ENCODE measurements around the gene CENPS. TPM values are rescaled to one million over a fixed set of nuclear protein-coding genes. Genes with fewer than 3 reads are reported as not detected.
"Not testable (repeated sequence)": the region's sequence is repeated elsewhere in the genome, so short reads cannot be mapped to it uniquely, and the experiment has no call there.

The CENPS gene
- total and polyA plus RNA-seq, 5 donors from 2014 or later, result 4.9 to 8.7 (median 6.7) TPM

GRCh38 chr1:10402729-10403274 is 27.4 kb upstream of the CENPS start:
- H3K27ac Mint-ChIP-seq, result no peak overlapping the region
- H3K27ac ChIP-seq (ENCODE audit: insufficient read depth, low read length, poor library complexity, severe bottlenecking), result no peak overlapping the region
- H3K4me3 Mint-ChIP-seq, result no peak overlapping the region

GRCh38 chr1:10407201-10407600 is 23.0 kb upstream of the CENPS start:
- Mint-ChIP-seq H3K27me3 (no peaks in the 10 kb centered on the region), H3K4me3 (no peak overlapping the region), H3K4me1 (peaks cover 0 to 7% (median under 1%) of the 10 kb centered on the region in 4 donors), H3K27ac (no peak overlapping the region), H3K9me3 (no peaks in the 10 kb centered on the region), H3K36me3 (peaks cover 45% of the 10 kb centered on the region)
- no peaks in the 10 kb centered on the region for H3K9me3 ChIP-seq (ENCODE audit: control insufficient read depth in 2 of 2, low read length in 2 of 2)
- no peak for DNase-seq
- no peak overlapping the region for H3K4me3 ChIP-seq (ENCODE audit: low read depth, low read length)
- no peaks in the 10 kb centered on the region for H3K4me1 ChIP-seq (ENCODE audit: control insufficient read depth, insufficient read depth, low read length, poor library complexity, severe bottlenecking)
- no peak for ATAC-seq (ENCODE audit: low read depth in 2 of 2)
- H3K36me3 ChIP-seq (ENCODE audit: control insufficient read depth, insufficient read depth, low read length), result peaks cover 70% of the 10 kb centered on the region
- H3K27ac ChIP-seq (ENCODE audit: insufficient read depth, low read length, poor library complexity, severe bottlenecking), result no peak overlapping the region
- H3K27me3 ChIP-seq (ENCODE audit: control insufficient read depth, insufficient read depth, low read length), result no peaks in the 10 kb centered on the region

More at GRCh38 chr1:10402729-10403274, 27.4 kb upstream of the CENPS start:
- H3K4me1 Mint-ChIP-seq, result peaks cover 14 to 25% (median 20%) of the 10 kb centered on the region in 4 donors
- H3K36me3 Mint-ChIP-seq, result peaks cover 24% of the 10 kb centered on the region
- H3K27me3 Mint-ChIP-seq, result no peaks in the 10 kb centered on the region
- Histone ChIP-seq H3K4me1 (ENCODE audit: control insufficient read depth, insufficient read depth, low read length, poor library complexity, severe bottlenecking) (peaks cover 11% of the 10 kb centered on the region), H3K9me3 (ENCODE audit: control insufficient read depth in 2 of 2, low read length in 2 of 2) (no peaks in the 10 kb centered on the region), H3K27me3 (ENCODE audit: control insufficient read depth, insufficient read depth, low read length) (no peaks in the 10 kb centered on the region), H3K4me3 (ENCODE audit: low read depth, low read length) (no peak overlapping the region), H3K36me3 (ENCODE audit: control insufficient read depth, insufficient read depth, low read length) (peaks cover 37% of the 10 kb centered on the region)
- H3K9me3 Mint-ChIP-seq, result no peaks in the 10 kb centered on the region
- DNase-seq (no peak), ATAC-seq (ENCODE audit: low read depth in 2 of 2) (no peak)

- DNase-seq, result peak in 1 of 3 donors; percentile 69
- Histone ChIP-seq H3K4me1 (ENCODE audit: control insufficient read depth, insufficient read depth, low read length, poor library complexity, severe bottlenecking) (no peaks in the 10 kb centered on the region), H3K36me3 (ENCODE audit: control insufficient read depth, insufficient read depth, low read length) (peaks cover 63% of the 10 kb centered on the region), H3K27ac (ENCODE audit: insufficient read depth, low read length, poor library complexity, severe bottlenecking) (no peak overlapping the region), H3K9me3 (ENCODE audit: control insufficient read depth in 2 of 2, low read length in 2 of 2) (no peaks in the 10 kb centered on the region), H3K27me3 (ENCODE audit: control insufficient read depth, insufficient read depth, low read length) (no peaks in the 10 kb centered on the region), H3K4me3 (ENCODE audit: low read depth, low read length) (no peak overlapping the region)
- Mint-ChIP-seq H3K27me3 (no peaks in the 10 kb centered on the region), H3K36me3 (peaks cover 74% of the 10 kb centered on the region), H3K4me3 (peak overlapping the region in 1 of 4 donors; percentile 29), H3K9me3 (no peaks in the 10 kb centered on the region), H3K4me1 (peaks cover 0 to 6% (median 0%) of the 10 kb centered on the region in 4 donors), H3K27ac (peak overlapping the region; percentile 1 to 69 (median 23))
- ATAC-seq (ENCODE audit: low read depth in 2 of 2), result peak; percentile 37 to 42
Observed at GRCh38 chr1:10415211-10415930, 14.9 kb upstream of the CENPS start.

GRCh38 chr1:10415967-10416366 is 14.3 kb upstream of the CENPS start:
- H3K27ac ChIP-seq (ENCODE audit: insufficient read depth, low read length, poor library complexity, severe bottlenecking); H3K4me1 ChIP-seq (ENCODE audit: control insufficient read depth, insufficient read depth, low read length, poor library complexity, severe bottlenecking); H3K9me3 ChIP-seq (ENCODE audit: control insufficient read depth in 2 of 2, low read length in 2 of 2); H3K4me3 ChIP-seq (ENCODE audit: low read depth, low read length); H3K27me3 ChIP-seq (ENCODE audit: control insufficient read depth, insufficient read depth, low read length); H3K27me3 Mint-ChIP-seq; H3K4me3 Mint-ChIP-seq; H3K9me3 Mint-ChIP-seq; H3K27ac Mint-ChIP-seq; ATAC-seq (ENCODE audit: low read depth in 2 of 2); DNase-seq; H3K4me1 Mint-ChIP-seq: not testable (repeated sequence)
- H3K36me3 Mint-ChIP-seq, result peaks cover 74% of the 10 kb centered on the region
- peaks cover 63% of the 10 kb centered on the region for H3K36me3 ChIP-seq (ENCODE audit: control insufficient read depth, insufficient read depth, low read length)

- not testable (repeated sequence) for H3K4me3 ChIP-seq (ENCODE audit: low read depth, low read length); ATAC-seq (ENCODE audit: low read depth in 2 of 2); H3K27me3 ChIP-seq (ENCODE audit: control insufficient read depth, insufficient read depth, low read length); H3K4me1 Mint-ChIP-seq; H3K27ac ChIP-seq (ENCODE audit: insufficient read depth, low read length, poor library complexity, severe bottlenecking); H3K9me3 Mint-ChIP-seq; H3K4me1 ChIP-seq (ENCODE audit: control insufficient read depth, insufficient read depth, low read length, poor library complexity, severe bottlenecking); H3K4me3 Mint-ChIP-seq; H3K27me3 Mint-ChIP-seq; DNase-seq; H3K9me3 ChIP-seq (ENCODE audit: control insufficient read depth in 2 of 2, low read length in 2 of 2); H3K27ac Mint-ChIP-seq
- peaks cover 49% of the 10 kb centered on the region for H3K36me3 Mint-ChIP-seq
- H3K36me3 ChIP-seq (ENCODE audit: control insufficient read depth, insufficient read depth, low read length), result peaks cover 38% of the 10 kb centered on the region
Observed at GRCh38 chr1:10418741-10419140, 11.5 kb upstream of the CENPS start.

GRCh38 chr1:10419351-10419750 is 10.9 kb upstream of the CENPS start:
- Mint-ChIP-seq H3K36me3 (peaks cover 44% of the 10 kb centered on the region), H3K4me1 (peaks cover 0 to 7% (median 0%) of the 10 kb centered on the region in 4 donors), H3K9me3 (no peaks in the 10 kb centered on the region), H3K27me3 (no peaks in the 10 kb centered on the region), H3K4me3 (no peak overlapping the region), H3K27ac (peak overlapping the region in 1 of 3 donors; percentile 42)
- DNase-seq (no peak), ATAC-seq (ENCODE audit: low read depth in 2 of 2) (no peak)
- no peak overlapping the region for H3K4me3 ChIP-seq (ENCODE audit: low read depth, low read length)
- no peaks in the 10 kb centered on the region for H3K4me1 ChIP-seq (ENCODE audit: control insufficient read depth, insufficient read depth, low read length, poor library complexity, severe bottlenecking)
- peaks cover 35% of the 10 kb centered on the region for H3K36me3 ChIP-seq (ENCODE audit: control insufficient read depth, insufficient read depth, low read length)
- no peaks in the 10 kb centered on the region for H3K27me3 ChIP-seq (ENCODE audit: control insufficient read depth, insufficient read depth, low read length)
- no peak overlapping the region for H3K27ac ChIP-seq (ENCODE audit: insufficient read depth, low read length, poor library complexity, severe bottlenecking)
- H3K9me3 ChIP-seq (ENCODE audit: control insufficient read depth in 2 of 2, low read length in 2 of 2), result no peaks in the 10 kb centered on the region

- H3K27me3 ChIP-seq (ENCODE audit: control insufficient read depth, insufficient read depth, low read length), result no peaks in the 10 kb centered on the region
- Mint-ChIP-seq H3K27me3 (no peaks in the 10 kb centered on the region), H3K4me1 (peaks cover 0 to 2% (median 0%) of the 10 kb centered on the region in 4 donors), H3K36me3 (peaks cover 29% of the 10 kb centered on the region), H3K4me3 (no peak overlapping the region), H3K27ac (no peak overlapping the region), H3K9me3 (no peaks in the 10 kb centered on the region)
- H3K4me3 ChIP-seq (ENCODE audit: low read depth, low read length), result no peak overlapping the region
- no peak overlapping the region for H3K27ac ChIP-seq (ENCODE audit: insufficient read depth, low read length, poor library complexity, severe bottlenecking)
- DNase-seq, result no peak
- no peak for ATAC-seq (ENCODE audit: low read depth in 2 of 2)
- H3K36me3 ChIP-seq (ENCODE audit: control insufficient read depth, insufficient read depth, low read length), result peaks cover 32% of the 10 kb centered on the region
- H3K9me3 ChIP-seq (ENCODE audit: control insufficient read depth in 2 of 2, low read length in 2 of 2), result no peaks in the 10 kb centered on the region
- no peaks in the 10 kb centered on the region for H3K4me1 ChIP-seq (ENCODE audit: control insufficient read depth, insufficient read depth, low read length, poor library complexity, severe bottlenecking)
Observed at GRCh38 chr1:10421637-10422036, 8.6 kb upstream of the CENPS start.

GRCh38 chr1:10424034-10424433 is 6.2 kb upstream of the CENPS start:
- no peak overlapping the region for H3K4me3 ChIP-seq (ENCODE audit: low read depth, low read length)
- Mint-ChIP-seq H3K4me3 (no peak overlapping the region), H3K36me3 (peaks cover 14% of the 10 kb centered on the region), H3K4me1 (peaks cover 2 to 6% (median 4%) of the 10 kb centered on the region in 4 donors), H3K27ac (peak overlapping the region in 1 of 3 donors; percentile 38), H3K27me3 (no peaks in the 10 kb centered on the region), H3K9me3 (no peaks in the 10 kb centered on the region)
- no peak for ATAC-seq (ENCODE audit: low read depth in 2 of 2)
- no peaks in the 10 kb centered on the region for H3K4me1 ChIP-seq (ENCODE audit: control insufficient read depth, insufficient read depth, low read length, poor library complexity, severe bottlenecking)
- peaks cover 12% of the 10 kb centered on the region for H3K36me3 ChIP-seq (ENCODE audit: control insufficient read depth, insufficient read depth, low read length)
- no peak overlapping the region for H3K27ac ChIP-seq (ENCODE audit: insufficient read depth, low read length, poor library complexity, severe bottlenecking)
- H3K27me3 ChIP-seq (ENCODE audit: control insufficient read depth, insufficient read depth, low read length), result no peaks in the 10 kb centered on the region
- no peaks in the 10 kb centered on the region for H3K9me3 ChIP-seq (ENCODE audit: control insufficient read depth in 2 of 2, low read length in 2 of 2)
- DNase-seq, result no peak

Data from CD4-positive, CD25-positive, alpha-beta regulatory T cell (primary cell).